Upper lobe of left lung (tissue), 4 donors: ENCODE measurements around the gene MED14.

Experiments used
- POLR2A ChIP-seq, 4 donors: fragments of 450-650 bp; IDR thresholded peaks; one replicate each; pipeline ENCODE4 v1.5.1; 2016 to 2017; ENCODE audit warnings: antibody characterized with exemption in 4 of 4, mild to moderate bottlenecking in 2 of 4
- TF ChIP-seq, protein P1 (sequence below), 6 experiments: fragments of 450-650 bp in 4 of 6; fragments of 200-600 bp in 2 of 6; sonication (generic) in 2 of 6; IDR thresholded peaks; one replicate each; pipeline ENCODE4 v1.5.1; 2016 to 2019; ENCODE audit warnings: antibody characterized with exemption in 6 of 6

DNA sequence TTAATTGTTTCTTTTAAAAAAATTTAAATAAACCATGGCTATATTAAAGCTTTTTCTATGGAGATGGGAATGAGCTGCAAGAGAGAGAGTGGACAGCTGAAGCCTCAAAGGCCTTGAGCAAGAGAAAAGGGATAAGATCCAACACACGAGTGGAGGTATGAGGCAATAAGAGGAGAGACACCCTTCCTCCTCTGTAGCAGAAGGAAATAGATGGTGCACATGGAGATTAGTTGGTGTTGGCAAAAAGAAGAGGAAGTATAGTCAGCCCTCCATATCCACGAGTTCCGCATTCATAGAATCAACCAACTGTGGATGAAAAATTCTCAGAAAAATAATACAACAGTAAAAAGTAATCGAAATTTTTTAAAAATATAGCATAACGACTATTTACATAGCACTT is 91.2 kb downstream of the MED14 start:
- TF ChIP-seq, protein P1, sequence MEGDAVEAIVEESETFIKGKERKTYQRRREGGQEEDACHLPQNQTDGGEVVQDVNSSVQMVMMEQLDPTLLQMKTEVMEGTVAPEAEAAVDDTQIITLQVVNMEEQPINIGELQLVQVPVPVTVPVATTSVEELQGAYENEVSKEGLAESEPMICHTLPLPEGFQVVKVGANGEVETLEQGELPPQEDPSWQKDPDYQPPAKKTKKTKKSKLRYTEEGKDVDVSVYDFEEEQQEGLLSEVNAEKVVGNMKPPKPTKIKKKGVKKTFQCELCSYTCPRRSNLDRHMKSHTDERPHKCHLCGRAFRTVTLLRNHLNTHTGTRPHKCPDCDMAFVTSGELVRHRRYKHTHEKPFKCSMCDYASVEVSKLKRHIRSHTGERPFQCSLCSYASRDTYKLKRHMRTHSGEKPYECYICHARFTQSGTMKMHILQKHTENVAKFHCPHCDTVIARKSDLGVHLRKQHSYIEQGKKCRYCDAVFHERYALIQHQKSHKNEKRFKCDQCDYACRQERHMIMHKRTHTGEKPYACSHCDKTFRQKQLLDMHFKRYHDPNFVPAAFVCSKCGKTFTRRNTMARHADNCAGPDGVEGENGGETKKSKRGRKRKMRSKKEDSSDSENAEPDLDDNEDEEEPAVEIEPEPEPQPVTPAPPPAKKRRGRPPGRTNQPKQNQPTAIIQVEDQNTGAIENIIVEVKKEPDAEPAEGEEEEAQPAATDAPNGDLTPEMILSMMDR (IDR thresholded peaks at IDR 0.05) = no peak
- TF ChIP-seq POLR2A (IDR thresholded peaks at IDR 0.05) = no peak
